NCI-H460 (cell line): ENCODE results near the gene LGALS3. TPM values are rescaled to one million over a fixed set of nuclear protein-coding genes. Genes with fewer than 3 reads are reported as not detected.

ENCODE experiments used
- DNase-seq: peaks from one replicate; pipeline ENCODE4 v3.0.0-alpha.2; 2016; ENCODE audit warnings: low read depth; ENCODE audit errors: extremely low read depth
- total RNA-seq: library from RNA; depleted of rRNA; stranded (reverse); fragments of >200 nt; shearing (Covaris generic); gene quantifications from 2 replicates; pipeline ENCODE4 v1.2.3, GENCODE V29; 2014; rRNA removed

LGALS3 gene
- total RNA-seq, 1 experiment from 2014 or later, result 1,155 TPM

DNA sequence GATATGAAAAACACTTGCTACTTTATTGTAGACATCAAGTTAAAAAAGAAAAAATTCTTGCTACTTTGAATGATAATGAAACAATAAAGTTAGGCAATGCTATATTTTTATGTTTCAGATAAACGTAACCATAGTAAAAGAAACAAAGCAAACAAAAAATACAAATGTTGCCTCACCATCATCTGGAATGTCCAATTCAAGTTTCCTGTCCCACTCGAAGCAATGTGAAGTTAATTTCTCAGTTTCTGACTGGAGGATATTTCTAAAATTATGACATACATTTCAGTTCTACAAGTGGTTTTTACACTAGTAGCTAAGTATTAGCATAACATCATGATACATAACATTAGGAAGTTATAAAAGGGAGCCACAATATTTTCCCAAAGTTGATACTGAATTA lies 41.5 kb downstream of the LGALS3 start:
- no peak for DNase-seq

DNA sequence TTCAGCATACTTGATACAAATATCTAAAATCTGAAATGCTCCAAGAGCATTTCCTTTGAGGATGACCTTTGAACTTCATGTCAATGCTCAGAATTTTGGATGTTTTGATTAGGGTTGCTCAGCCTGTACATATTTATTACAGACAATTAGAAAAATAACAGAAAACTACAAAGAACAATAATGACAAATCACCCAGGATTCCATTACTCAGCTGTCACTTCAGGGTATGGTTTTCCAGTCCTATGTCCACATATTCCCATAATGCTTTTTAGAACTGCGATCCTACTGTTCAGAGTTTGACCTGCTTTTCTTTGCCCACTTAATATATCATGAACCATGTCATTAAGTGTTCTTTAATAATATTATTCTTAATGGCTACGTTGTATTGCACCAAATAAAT lies 51.0 kb downstream of the LGALS3 start:
- no peak for DNase-seq

DNA sequence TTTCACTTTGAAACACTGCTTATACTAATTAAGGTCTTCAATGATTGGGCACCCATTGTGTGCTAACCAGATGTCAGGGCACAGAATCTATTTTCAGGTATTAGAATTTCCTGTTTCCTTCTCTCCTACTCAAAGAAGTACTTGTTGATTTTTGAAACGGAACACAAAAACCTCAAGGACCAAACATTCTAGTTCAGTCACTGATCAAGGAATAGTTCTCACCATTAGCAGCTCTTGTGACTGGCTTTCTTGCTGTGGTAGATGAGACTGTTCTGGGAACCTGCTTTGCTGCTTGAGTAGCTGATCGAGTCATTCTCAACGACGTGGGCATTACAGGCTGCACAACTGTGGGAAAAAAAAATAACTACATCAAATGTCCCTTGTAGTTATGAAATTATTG lies 51.4 kb downstream of the LGALS3 start:
- DNase-seq, result no peak

DNA sequence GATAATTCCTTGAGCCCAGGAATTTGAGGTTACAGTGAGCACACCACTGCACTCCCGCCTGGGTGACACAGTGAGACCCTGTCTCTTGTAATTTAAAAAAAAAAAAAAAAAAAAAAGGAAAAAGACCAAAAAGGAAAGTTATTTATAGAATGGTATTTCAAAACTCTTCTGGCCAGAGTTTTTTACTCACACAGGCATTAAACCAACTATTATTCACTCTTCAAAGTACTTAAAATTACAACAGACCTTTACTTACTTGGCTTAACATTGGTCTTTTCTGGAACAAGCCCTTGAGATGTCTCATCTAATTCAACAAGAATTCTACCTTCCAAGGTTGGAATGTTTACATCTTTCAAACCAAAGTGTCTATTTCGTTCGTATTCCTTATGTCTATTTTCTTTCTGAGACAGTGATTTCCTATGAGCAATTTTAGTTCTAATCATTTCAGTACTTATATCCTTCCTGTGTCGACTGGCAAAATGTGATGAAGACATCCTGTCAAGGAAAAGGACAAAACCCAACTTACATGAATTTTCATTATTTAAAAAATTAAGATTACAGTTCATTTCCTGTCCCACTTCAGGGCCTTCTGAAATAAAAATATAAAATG lies 59.7 kb downstream of the LGALS3 start:
- no peak for DNase-seq

DNA sequence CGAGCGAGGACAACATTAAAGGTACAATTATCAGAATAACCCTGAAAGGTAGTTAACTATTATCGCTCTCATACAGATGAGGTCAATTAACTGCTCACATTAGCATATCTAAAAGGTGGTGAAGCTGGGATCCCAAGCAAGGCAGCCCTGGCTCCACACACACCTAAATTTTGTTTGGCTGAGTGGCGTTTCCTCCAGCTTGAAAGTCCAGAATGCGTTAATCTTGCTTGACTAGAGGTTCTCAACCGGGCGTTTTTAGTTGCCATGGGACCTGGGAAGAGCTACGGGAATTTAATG lies 61.8 kb downstream of the LGALS3 start:
- no peak for DNase-seq

DNA sequence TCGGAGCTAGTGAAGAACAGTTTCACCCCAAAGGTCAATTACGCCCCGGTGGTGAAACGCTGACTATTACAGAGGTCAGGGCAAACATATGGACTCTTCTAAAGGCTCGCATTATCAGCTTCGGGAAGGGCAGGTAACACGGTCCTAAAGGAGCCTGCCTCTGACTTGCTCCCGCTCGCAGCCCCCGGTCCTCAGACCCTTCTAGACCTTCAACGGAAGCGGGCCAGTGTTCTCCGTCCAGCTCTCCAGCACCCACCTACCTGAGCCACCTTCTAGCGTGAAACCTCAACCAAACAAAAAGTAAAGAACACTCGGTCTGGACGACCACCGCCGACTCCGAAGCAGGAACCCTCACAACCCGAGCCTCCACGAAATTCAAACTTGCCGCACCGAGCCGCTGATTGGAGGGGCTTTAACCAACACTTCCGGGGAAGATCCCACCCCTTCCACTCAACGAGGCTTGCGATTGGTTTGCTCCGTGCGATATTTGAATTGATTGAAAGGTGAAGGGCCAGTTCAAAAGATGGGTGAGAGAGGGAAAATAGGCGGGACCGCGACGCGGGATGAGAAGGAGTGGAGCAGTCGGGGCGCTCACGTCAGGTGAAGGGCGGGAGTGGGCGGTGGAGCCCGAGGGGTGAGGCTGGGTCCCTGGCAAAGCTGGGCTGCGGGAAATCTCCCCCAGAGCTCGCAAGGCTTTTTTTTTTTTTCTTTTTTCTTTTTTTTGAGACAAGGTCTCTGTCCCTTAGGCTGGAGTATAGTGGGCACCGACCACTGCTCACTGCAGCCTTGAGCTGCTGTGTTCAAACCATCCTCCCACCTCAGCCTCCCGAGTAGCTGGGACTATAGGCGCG lies 62.4 kb downstream of the LGALS3 start, which contains the start of gene DLGAP5:
Gene DLGAP5 (minus strand): TSS at position 383 of the 851 bp plus-strand sequence. CDS start 2,406 bp downstream, outside the sequence.
- DNase-seq, result peak; percentile 99

DNA sequence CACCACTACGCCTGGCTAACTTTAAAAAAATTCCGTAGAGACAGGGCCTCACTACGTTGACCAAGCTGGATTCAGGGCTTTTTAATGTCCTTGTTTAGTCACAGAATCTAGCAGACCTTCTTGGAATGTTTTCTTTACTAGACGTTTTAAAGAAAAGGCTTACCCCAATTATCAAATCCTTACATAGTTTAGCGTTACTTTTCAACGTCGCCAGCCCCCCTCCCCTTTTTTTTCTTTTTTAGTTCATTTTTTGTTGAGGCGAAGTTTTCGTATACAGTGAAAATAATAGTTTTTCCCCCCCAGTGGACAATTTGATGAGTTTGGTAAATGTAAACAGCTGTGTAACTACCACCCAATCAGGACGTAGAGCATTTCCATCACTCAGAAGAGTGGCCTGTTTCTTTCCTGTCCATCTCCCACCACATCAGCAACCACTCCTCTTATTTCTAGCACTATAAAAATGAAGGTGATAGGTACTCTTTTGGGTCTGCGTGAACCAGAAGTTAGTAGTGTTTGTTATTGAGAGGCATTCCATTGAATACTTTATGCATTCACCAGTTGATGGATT lies 63.1 kb downstream of the LGALS3 start:
- DNase-seq, result no peak

DNA sequence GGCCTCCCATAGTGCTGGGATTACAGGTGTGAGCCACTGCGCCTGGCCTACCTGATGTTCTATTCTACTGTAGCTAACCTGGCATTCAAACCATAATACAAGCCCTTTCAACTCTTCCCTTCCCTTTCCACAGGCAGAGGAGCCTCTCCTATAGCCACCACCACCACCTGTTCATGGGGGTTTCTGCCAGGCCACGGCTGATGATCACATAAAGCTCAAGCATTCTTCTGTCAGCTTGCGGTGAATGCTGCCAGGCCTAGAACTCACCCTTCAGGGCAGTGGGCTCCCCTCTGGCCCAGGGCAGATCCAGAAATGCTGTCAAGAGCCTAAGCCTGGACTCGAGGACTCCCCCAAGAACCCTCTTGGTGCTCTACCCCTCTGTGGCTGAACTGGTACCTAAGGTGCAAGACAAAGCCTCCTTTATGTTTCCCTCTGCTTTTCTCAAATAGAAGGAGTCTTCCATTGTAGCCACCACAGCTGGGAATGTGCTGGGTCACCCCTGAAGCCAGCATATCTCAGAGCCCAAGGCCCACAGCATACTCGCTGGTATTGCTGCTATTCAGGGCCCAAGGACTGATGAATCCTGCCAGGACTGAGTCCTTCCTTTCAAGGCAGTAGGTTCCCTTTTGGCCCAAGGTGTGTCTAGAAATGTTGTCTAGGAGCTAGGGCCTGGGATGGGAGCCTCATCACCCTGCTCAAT lies 65.8 kb downstream of the LGALS3 start:
- DNase-seq, result no peak

Other genes starting within 250 kb of the LGALS3 start
- 11.5 and 15.2 TPM in 2 replicates for gene GCH1, start 226.4 kb upstream of the LGALS3 start, total RNA-seq
- 13.6 and 14.3 TPM in 2 replicates for gene WDHD1, start 102.2 kb upstream of the LGALS3 start, total RNA-seq
- gene SOCS4, start 102.0 kb upstream of the LGALS3 start, total RNA-seq, result 29.6 and 31.4 TPM in 2 replicates
- gene MAPK1IP1L, start 77.6 kb upstream of the LGALS3 start, total RNA-seq, result 129 and 131 TPM in 2 replicates
- gene DLGAP5, start 62.3 kb downstream of the LGALS3 start, total RNA-seq, result 55.2 and 55.6 TPM in 2 replicates
- 19.8 and 21.4 TPM in 2 replicates for gene FBXO34, start 142.2 kb downstream of the LGALS3 start, total RNA-seq